ENCODE results near the gene EBF3.

GRCh38 chr10:129887986-129888783 lies 75.9 kb downstream of the EBF3 start:
- TF ChIP-seq CTCF (IDR thresholded peaks at IDR 0.05) (no peak), POLR2A (IDR thresholded peaks at IDR 0.05) (no peak)
